ENCODE data around the gene ERMARD.

ERMARD gene

DNA sequence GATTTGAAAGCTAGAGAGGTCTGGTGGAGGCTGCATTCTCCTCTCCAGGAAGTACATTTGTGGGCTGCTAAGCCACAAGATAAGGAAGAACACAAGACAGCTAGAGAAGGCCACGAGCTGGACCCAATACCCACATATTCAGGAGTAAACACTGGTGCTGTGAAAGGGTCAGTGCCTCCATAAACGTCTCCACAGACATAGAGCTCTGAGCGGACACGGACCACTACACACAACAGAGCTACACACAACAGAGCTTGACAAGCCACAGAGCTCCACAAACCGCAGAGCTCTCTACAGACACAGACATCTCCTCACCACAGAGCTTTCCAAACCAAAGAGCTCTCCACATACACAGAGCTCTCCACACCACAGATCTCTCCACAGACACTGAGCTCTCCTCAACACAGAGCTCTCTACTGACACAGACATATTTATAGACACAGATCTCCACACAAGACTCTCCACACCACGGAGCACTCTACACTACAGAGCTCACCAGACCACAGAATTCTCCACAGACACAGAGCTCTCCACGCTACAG, 51.9 kb downstream of the ERMARD start:
- DNase-seq, result peak; percentile 16

DNA sequence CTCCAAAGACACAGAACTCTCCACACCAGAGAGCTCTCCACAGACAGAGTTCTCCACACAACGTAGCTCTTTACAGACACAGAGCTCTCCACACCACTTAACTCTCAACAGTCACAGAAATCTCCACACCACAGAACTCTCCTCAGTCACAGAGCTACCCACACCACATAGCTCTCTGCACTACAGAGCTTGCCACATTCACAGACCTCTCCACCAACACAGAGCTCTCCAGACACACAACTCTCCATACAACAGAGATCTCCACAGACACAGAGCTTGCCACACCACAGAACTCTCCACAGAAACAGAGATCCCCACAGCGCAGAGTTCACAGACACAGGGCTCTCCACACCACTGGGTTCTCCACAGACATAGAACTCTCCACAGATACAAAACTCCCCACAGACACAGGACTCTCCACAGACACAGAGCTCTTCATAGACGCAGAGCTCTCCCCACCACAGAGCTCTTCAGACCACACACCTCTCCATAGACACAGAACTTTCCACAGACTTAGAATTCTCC, 52.5 kb downstream of the ERMARD start:
- no peak for DNase-seq

DNA sequence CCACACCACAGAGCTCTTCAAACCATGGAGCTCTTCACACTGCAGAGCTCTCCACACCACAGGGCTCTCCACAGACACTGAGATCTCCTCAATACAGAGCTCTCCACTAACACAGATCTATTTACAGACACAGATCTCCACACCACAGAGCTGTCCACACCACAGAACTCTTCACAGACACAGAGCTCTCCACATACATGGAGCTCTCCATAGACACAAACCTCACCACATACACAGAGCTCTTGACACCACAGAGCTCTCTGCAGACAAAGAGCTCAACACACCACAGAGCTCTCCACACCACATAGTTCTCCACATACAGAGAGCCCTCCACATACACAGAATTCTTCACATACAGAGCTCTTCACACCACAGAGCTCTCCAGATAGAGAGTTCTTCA, 53.0 kb downstream of the ERMARD start:
- no peak for DNase-seq

DNA sequence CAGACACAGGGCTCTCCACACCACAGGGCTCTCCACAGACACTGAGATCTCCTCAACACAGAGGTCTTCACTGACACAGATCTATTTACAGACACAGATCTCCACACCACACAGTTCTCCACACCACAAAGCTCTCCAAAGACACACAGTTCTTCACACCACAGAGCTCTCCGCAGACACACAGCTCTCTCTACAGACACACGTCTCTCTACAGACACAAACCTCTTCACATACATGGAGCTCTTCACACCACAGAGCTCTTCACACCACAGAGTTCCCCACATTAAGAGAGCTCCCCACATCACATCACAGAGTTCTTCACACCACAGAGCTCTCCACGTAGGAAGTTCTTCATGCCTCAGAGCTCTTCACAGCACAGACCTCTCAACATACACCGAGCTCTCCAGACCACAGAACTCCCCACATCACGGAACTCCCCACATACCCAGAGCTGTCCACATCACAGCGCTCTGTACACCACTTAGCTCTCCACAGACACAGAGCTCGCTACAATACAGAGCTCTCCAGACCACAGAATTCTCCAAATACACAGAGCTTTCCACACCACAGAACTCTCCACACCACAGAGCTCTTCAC, 53.9 kb downstream of the ERMARD start:
- DNase-seq, result no peak

DNA sequence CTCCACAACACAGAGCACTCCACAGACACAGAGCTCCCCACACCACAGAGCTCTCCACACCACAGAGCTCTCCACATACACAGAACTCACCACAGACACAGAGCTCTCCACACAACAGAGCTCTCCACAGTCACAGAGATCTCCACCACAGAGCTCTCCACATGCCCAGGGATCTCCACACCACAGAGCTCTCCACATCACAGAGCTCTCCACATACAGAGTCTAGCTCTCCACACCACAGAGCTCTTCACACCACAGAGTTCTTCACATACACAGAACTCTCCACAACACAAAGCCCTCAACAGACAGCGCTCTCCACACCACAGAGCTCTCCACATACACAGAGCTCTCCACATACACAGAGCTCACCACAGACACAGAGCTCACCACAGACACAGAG, 55.3 kb downstream of the ERMARD start:
- DNase-seq, result no peak

DNA sequence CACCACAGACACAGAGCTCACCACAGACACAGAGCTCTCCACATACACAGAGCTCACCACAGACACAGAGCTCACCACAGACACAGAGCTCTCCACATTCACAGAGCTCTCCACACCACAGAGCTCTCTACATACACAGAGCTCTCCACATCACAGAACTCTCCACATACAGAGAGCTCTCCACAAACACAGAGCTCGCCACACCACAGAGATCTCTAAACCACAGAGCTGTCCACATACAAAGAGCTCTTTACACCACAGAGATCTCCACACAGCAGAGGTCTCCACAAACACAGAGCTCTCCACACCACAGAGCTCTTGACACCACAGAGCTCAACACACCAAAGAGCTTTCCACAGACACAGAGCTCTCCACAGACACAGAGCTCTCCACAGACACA, 55.8 kb downstream of the ERMARD start:
- DNase-seq, result no peak

DNA sequence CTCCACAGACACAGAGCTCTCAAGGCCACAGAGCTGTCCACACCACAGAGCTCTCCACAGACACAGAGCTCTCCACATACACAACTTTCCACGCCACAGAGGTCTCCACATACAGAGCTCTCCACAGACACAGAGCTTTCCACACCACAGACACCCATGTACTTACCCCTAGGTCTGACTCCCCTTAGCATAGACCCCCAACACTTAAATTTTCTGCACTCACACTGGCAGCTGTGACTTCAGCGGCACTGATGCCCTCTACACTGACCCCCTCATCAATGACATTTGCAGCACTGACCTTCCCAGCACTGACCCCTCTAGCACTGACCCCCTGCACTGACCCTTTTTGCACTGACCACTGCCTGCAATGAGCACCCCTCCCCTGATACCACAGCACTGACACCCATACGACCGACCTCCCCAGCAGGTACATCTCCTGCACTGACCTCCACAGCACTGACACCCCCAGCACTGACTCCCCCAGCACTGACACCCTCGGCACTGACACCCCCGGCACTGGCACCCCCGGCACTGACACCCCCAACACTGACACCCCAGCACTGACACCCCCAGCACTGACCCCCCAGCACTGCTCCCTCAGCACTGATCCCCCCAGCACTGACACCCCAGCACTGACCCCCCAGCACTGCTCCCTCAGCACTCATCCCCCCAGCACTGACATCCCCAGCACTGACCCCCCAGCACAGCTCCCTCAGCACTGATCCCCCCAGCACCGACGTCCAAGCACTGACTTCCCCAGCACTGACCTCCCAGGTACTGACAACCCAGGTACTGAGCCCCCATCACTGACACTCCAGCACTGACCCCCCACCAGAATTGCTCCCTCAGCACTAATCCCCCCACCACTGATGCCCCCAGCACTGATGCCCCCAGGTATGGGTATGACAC, 56.5 kb downstream of the ERMARD start:
- no peak for DNase-seq

DNA sequence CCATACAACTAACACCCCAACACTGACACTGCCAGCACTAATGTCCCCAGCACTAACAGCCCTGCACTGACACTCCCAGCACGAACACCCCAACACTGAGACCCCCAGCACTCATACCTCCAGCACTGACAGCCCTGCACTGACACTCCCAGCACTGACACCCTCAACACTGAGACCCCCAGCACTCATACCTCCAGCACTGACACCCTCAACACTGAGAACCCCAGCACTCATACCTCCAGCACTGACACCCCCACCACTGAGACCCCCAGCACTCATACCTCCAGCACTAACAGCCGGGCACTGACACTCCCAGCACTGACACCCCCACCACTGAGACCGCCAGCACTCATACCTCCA, 57.2 kb downstream of the ERMARD start:
- DNase-seq, result no peak

DNA sequence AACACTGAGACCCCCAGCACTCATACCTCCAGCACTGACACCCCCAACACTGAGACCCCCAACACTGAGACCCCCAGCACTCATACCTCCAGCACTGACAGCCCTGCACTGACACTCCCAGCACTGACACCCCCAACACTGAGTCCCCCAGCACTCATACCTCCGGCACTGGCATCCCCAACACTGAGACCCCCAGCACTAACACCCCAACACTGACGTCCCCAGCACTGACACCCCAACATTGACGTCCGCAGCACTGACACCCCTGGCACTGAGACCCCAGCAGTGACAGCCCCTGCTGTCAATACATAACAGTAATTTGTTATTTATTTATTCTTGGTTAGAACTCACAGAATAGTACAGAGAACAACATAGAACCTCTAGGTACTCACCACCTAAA, 58.0 kb downstream of the ERMARD start:
- DNase-seq, result no peak

DNA sequence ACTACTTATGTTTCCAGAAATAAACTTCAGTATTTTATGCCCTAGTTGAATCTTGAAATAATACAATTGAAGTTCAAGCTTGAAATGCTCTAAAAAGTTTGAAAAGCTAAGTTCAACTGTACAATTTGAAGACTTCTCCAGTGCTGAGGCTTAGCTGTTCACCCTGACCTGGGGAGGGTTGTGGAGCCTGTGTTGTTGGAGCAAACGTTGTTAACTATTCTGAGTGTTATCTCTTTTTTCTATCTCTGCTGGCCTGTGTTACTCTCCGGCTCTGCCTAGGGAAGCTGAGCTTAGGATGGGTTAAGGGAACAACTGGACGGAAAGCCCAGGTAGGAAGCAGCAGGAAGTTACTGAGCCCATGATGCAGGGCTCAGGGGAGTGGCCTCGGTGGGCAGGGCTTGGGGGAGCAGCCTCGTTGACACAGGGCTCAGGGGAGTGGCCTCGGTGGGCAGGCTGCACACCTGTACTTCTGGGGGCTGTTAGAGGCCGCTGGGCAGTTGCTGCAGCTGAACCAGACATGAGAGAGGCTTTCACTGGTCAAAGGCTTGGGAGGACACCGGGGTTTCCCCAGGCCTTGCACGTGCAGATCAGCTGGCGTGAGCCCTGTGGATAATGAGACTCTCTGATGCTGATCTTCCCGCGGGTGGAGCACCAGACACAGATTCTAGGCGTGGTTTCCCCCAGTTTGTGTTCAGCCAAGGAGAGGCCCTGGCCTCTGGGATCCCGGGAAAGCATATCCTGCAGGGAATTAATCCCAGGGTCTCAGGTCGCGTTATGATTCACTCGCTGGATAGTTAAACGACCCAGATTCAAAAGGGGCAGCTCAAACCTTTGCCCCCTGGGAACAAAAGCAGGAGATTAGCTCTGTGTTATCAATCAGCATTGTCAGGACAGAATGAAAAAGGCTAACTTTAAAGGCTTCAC, 58.9 kb downstream of the ERMARD start:
- DNase-seq, result no peak

DNA sequence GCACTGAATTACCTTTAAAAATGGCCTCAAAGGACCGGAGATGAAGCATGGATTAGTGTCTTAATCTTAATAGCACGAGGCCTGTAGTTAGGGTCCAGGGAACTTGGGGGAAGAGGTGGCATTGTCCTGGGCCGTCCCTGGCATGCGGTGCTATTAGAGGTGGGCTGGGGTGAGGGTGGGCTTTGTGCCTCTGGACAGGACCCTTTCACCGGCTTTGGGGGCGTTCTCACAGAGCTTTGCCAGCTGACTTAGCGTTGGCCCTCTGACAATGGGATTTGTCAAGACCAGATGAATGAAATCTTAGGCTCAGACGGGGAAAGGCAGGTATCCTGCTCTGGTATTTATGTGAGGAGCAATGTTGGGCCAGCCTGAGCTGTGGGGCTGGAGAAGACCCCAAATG, 59.6 kb downstream of the ERMARD start:
- DNase-seq, result no peak

DNA sequence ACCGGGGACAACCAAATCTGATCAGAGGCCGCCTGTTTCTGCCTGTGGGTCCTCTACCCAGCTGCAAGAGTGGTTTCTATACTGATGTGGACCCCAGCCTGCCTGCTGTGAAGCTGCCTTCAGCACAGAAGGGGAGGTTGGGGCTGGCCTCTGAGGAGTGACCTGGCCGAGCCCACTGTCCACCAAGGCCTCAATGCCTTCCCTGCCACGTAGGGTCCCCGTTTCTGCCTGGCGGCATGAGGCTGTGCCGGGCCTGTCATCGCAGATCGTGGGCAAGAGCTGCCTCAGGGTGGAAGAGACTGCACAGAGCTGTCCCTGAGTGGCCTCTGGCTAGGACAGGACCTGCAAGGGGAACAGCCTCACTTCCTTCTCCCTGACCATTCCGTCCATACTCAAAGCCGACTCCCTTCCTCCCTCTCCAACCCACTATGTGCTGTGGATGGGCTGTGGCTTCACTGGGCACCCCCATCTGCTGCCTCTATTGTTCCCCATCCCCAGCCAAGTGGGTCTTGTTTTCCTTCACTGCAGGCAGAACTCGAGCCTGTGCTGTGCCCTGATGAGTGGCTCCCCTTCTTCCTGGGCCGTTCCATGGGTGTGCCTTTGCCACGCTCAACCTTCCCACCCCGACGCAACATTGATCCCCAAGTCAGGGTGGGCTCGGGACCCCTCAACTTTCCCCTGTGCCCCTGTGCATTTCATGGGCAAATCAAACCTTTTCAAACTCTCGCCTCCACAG, 60.3 kb downstream of the ERMARD start:
- DNase-seq, result no peak

DNA sequence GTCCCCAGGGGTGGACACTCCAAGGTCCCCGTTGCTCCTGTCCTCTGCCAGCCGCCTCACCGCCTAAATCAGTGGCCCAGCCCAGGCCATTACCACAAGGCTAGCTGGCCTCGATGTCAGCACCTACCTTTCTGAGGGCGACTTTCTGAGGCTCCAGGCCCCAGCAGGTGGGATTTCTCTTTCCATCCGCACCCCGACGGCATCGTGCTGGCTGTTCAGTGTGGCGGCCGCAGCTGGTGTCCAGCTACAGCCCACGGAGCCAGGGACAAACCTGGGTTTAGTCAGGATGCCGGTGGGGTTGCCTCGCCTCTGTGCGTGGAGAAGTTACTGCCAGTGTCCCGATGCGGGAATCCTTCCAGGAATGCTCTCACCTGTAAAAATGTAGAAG, 60.8 kb downstream of the ERMARD start:
- DNase-seq, result no peak

DNA sequence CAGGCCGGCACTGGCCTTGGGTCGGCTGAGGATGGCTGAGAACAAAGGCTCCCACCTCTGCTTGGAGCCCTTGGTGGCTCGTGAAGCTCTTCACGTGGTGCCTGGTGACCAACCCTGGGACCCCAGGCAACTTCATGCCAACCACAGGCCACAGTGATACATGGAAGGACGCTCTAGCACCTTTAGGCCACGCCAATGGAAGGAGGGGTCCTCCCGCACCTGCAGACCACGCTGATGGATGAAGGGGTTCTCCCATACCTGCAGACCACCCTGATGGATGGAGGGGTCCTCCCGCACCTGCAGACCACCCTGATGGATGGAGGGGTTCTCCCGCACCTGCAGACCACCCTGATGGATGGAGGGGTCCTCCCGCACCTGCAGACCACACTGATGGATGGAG, 62.5 kb downstream of the ERMARD start:
- no peak for DNase-seq

DNA sequence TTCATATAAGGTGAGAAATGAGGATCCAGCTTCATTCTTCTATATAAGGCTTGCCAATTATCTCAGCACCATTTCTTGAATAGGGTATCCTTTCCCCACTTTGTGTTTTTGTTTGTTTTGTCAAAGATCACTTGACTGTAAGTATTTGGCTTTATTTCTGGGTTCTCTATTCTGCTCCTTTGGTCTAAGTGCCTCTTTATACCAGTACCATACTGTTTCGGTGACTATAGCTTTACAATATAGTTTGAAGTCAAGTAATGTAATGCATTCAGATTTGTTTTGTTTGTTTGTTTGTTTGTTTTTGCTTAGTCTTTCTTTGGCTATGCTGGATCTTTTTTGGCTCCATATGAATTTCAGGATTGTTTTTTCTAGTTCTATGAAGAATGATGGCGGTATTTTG, 64.6 kb downstream of the ERMARD start:
- no peak for DNase-seq

DNA sequence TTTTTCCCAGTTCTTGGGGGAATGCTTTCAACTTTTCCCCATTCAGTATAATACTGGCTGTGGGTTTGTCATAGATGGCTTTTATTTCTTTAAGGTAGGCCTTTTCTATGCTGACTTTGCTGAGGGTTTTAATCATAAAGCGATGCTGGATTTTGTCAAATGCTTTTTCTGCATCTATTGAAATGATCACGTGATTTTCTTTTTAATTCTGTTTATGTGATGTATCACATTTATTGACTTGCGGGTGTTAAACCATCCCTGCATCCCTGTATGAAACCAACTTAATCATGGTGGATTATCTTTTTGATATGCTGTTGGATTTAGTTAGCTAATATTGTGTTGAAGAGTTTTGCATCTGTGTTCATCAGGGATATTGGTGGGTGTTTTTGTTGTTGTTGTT, 65.6 kb downstream of the ERMARD start:
- no peak for DNase-seq

DNA sequence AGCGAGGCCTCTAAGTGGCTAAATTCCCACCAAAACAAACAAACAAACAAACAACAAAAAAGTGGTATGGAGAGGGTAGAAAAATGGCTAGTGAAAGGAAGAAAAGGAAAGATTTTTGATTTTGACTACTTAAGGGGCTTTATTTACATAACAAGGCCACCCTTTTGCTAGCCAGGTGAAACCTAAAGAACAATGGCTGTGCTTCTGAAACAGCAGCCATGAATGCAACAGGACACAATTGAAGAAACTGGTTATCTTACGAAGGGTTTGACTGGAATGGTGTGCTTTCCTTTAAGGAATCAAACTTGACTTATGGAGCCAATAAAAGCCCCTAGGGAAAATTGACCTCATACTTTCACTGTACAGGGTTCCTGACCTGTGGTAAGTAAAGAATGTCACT, 68.9 kb downstream of the ERMARD start:
- no peak for DNase-seq

DNA sequence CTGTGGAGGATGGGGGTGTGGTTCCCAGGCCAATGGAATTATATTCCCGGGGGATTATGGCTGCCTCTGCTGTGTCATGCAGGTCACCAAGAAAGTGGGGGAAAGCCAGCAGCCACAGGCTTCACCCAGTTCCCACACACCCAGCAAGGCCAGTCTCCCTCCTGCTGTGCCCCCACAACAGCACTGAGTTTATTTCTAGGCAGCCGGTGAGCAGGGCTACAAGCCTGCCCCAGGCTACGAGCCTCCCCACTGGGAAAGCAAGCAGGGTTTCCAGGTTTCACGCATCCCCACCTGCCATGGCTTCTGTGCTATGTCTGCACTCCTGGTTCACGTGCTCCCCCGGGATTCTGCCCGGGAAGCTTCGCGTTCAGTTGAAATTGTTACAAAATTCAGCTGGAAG, 72.6 kb downstream of the ERMARD start:
- DNase-seq, result no peak

DNA sequence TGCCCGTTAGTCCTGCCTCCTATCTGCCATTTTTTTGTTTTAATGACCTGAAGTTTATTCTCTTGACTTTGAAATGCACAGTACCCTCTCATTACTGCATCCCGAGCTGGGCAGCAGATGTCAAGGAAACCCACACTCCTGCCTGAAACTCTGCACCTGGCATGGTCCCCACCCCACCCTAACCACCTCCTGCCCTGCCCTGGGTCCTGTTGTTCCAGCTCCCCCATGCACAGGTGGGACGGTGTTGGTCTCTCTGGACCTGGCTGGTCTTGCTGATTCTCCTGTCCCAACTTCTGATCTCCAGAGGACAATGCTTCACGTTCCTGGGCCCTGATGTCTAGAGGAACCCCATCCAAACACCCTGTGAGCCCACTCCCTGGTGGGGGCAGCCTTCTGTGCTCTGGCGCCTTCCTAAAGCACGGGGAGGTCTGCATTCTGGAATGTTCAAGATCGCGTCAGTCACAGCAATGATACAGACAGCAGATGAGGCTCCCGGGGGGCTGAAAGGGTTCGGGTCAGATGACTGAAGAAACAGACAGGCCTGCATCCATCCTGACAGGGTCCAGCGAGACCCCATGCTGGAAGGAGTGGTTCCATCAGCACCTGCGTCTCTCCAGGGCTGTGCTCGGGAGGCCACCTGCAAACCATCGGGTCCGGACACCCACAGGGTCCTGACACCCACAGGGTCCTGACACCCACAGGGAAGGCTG, 73.6 kb downstream of the ERMARD start:
- DNase-seq, result no peak

DNA sequence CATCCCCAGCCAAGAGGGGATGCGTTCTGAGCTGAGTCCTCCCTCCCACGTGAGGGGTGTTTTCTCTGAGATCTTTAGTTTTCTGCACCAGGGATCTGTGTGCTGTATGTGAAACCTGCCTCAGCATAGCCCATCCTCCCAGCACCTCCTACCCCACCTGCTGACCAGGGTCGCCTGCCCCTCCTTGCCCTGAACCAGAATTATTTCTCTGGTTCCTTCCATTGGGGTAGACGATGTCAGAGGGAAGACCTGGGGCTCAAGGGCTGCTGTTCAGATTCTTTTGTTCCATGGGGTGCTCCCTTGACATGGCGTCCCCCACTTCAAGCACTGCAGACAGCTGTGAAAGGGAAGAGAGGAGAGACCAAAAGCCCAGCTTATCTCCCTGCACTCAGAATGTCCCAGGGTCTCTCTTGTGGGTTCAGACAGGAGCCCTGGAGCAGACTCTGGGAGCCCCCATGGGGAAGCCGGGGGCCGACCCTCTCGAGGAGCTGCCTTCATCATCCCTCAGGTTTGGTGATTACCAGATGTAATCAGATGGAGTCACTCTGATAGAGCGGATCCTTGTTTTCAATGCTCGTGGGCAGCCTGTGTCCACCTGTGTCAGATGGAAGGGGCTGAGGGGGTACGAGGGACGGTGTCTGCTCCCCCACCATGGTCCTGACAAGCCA, 74.3 kb downstream of the ERMARD start:
- no peak for DNase-seq

DNA sequence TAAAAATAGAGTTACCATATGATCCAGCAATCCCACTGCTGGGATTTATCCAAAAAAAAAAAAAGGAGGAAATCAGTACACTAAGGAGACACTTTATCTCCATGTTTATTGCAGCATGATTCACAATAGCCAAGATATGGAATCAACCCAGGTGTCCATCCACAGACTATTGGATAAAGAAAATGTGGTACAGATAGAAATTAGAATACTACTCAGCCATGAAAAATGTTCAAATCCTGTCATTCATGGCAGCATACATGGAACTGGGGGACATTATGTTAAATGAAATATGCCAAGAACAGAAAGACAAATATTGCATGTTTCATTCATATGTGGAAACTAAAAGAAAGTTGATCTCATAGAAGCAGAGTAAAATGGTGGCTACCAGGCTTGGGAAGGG, 75.3 kb downstream of the ERMARD start:
- no peak for DNase-seq
